DOHH2 (cell line): ENCODE results near the gene RNF169.

Experiments
- EZH2phosphoT487 ChIP-seq: fragments of 200-600 bp; sonication (generic); IDR thresholded peaks from 2 replicates; pipeline ENCODE4 v1.6.1; 2017; ENCODE audit warnings: borderline replicate concordance, mild to moderate bottlenecking, antibody characterized with exemption, low read length, moderate library complexity, mixed read lengths
- TF ChIP-seq, protein P1 (sequence below): fragments of 200-600 bp; sonication (generic); IDR thresholded peaks from one replicate; pipeline ENCODE4 v1.5.1; 2014; ENCODE audit warnings: antibody characterized with exemption, mild to moderate bottlenecking, low read depth, low read length; ENCODE audit not compliant: poor library complexity, severe bottlenecking

DNA sequence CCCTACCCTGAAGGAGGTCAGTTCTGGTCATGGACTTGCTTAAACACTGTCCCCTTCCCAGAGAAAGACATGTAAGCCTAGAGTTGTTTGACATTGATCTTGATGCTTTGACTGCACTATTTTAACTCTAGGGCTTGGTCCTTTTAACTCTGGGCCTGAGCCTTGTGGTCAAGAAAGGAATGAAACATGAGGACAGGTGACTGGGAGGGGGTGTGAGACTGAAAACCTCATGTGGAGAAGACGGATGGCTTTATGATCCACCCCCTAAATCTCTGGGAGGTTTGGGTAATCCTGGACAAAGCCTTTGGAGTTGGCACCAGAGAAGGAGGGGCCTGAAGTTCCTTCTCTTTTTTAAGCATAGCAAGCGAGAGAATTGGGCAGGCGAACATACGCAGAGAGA lies 35.0 kb upstream of the RNF169 start:
- TF ChIP-seq, protein P1, sequence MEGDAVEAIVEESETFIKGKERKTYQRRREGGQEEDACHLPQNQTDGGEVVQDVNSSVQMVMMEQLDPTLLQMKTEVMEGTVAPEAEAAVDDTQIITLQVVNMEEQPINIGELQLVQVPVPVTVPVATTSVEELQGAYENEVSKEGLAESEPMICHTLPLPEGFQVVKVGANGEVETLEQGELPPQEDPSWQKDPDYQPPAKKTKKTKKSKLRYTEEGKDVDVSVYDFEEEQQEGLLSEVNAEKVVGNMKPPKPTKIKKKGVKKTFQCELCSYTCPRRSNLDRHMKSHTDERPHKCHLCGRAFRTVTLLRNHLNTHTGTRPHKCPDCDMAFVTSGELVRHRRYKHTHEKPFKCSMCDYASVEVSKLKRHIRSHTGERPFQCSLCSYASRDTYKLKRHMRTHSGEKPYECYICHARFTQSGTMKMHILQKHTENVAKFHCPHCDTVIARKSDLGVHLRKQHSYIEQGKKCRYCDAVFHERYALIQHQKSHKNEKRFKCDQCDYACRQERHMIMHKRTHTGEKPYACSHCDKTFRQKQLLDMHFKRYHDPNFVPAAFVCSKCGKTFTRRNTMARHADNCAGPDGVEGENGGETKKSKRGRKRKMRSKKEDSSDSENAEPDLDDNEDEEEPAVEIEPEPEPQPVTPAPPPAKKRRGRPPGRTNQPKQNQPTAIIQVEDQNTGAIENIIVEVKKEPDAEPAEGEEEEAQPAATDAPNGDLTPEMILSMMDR = no peak
- no peak for TF ChIP-seq EZH2phosphoT487
